HepG2 (cell line): ENCODE results near the gene PIGL. TPM values are rescaled to one million over a fixed set of nuclear protein-coding genes. Genes with fewer than 3 reads are reported as not detected.

ENCODE experiments used
- AGO2 ChIP-seq: fragments of 200-400 bp; formaldehyde crosslinking; optimal IDR thresholded peaks from 2 replicates; pipeline ENCODE3; 2017; ENCODE audit warnings: mild to moderate bottlenecking, low read depth, low read length, moderate library complexity
- BRD4 ChIP-seq: sonication (generic); formaldehyde crosslinking; IDR thresholded peaks from 2 replicates; pipeline ENCODE4 v1.4.0; 2020; ENCODE audit warnings: missing genetic modification reagents
- CHD2 ChIP-seq: IDR thresholded peaks from 2 replicates; pipeline ENCODE4 v1.6.1; 2011; ENCODE audit warnings: low read depth, low read length, improper control_type of control experiment
- FOXP1 ChIP-seq, 2 experiments: fragments of 450-650 bp in 1 of 2; IDR thresholded peaks; 2 replicates each; pipeline ENCODE4 v1.6.1; 2017 to 2018; ENCODE audit warnings: antibody characterized with exemption in 1 of 2
- HDAC1 ChIP-seq: sonication (generic); formaldehyde crosslinking; IDR thresholded peaks from 2 replicates; pipeline ENCODE4 v1.5.1; 2020; ENCODE audit warnings: mild to moderate bottlenecking, missing genetic modification reagents
- HNF4A ChIP-seq: sonication (generic); formaldehyde crosslinking; IDR thresholded peaks from 2 replicates; pipeline ENCODE4 v1.4.0; 2020; ENCODE audit warnings: missing genetic modification reagents
- KAT7 ChIP-seq: IDR thresholded peaks from 2 replicates; pipeline ENCODE4 v1.6.1; 2018; ENCODE audit warnings: borderline replicate concordance, missing compliant biosample characterization
- KLF15 ChIP-seq: sonication (generic); formaldehyde crosslinking; IDR thresholded peaks from 2 replicates; pipeline ENCODE4 v1.8.1; 2023; ENCODE audit warnings: borderline replicate concordance, mild to moderate bottlenecking, inconsistent platforms, missing genetic modification reagents, mixed read lengths
- KMT2A ChIP-seq: sonication (generic); formaldehyde crosslinking; IDR thresholded peaks from 2 replicates; pipeline ENCODE4 v1.4.0; 2020; ENCODE audit warnings: missing genetic modification reagents
- LCORL ChIP-seq, 2 experiments: fragments of 450-650 bp in 1 of 2; sonication (generic) in 1 of 2; formaldehyde crosslinking in 1 of 2; IDR thresholded peaks; 2 replicates each; pipeline versions ENCODE4 v1.5.0 to v1.6.1; 2017 to 2020; ENCODE audit warnings: antibody characterized with exemption in 1 of 2, missing genetic modification reagents in 1 of 2
- NFATC3 ChIP-seq: sonication (generic); formaldehyde crosslinking; IDR thresholded peaks from 2 replicates; pipeline ENCODE4 v1.5.1; 2020; ENCODE audit warnings: mild to moderate bottlenecking, missing genetic modification reagents
- NFIB ChIP-seq: sonication (generic); formaldehyde crosslinking; IDR thresholded peaks from 2 replicates; pipeline ENCODE4 v1.9.0; 2021; ENCODE audit warnings: missing genetic modification reagents, mild to moderate bottlenecking, borderline replicate concordance
- RELA ChIP-seq: sonication (generic); formaldehyde crosslinking; IDR thresholded peaks from 2 replicates; pipeline ENCODE4 v1.4.0; 2020; ENCODE audit warnings: missing genetic modification reagents
- SMARCC2 ChIP-seq: fragments of 450-650 bp; IDR thresholded peaks from 2 replicates; pipeline ENCODE4 v1.6.1; 2017; ENCODE audit warnings: antibody characterized with exemption, mild to moderate bottlenecking
- TAF15 ChIP-seq: fragments of 200-400 bp; formaldehyde crosslinking; IDR thresholded peaks from one replicate; pipeline ENCODE4 v1.6.1; 2018; ENCODE audit warnings: mild to moderate bottlenecking, low read depth, low read length; ENCODE audit not compliant: poor library complexity, severe bottlenecking
- TP53 ChIP-seq: sonication (generic); formaldehyde crosslinking; conservative IDR thresholded peaks from 2 replicates; pipeline ENCODE4 v1.4.0; 2020; ENCODE audit warnings: missing genetic modification reagents
- WIZ ChIP-seq: sonication (generic); formaldehyde crosslinking; IDR thresholded peaks from 2 replicates; pipeline ENCODE4 v1.5.1; 2020; ENCODE audit warnings: mild to moderate bottlenecking, missing genetic modification reagents
- XRCC5 ChIP-seq: fragments of 200-400 bp; formaldehyde crosslinking; optimal IDR thresholded peaks from 2 replicates; pipeline ENCODE3; 2017; ENCODE audit warnings: mild to moderate bottlenecking, low read length
- YEATS2 ChIP-seq: sonication (generic); formaldehyde crosslinking; IDR thresholded peaks from 2 replicates; pipeline ENCODE4 v1.4.0; 2020; ENCODE audit warnings: missing genetic modification reagents, borderline replicate concordance
- ZBTB3 ChIP-seq: sonication (generic); formaldehyde crosslinking; IDR thresholded peaks from 2 replicates; pipeline ENCODE4 v1.4.0; 2020; ENCODE audit warnings: low read depth, mild to moderate bottlenecking, moderate library complexity, missing genetic modification reagents, borderline replicate concordance
- ZBTB7A ChIP-seq: sonication (generic); formaldehyde crosslinking; IDR thresholded peaks from 2 replicates; pipeline ENCODE4 v1.8.0; 2022; ENCODE audit warnings: mild to moderate bottlenecking, missing genetic modification reagents
- ZBTB7B ChIP-seq: sonication (generic); formaldehyde crosslinking; IDR thresholded peaks from 2 replicates; pipeline ENCODE4 v1.4.0; 2020; ENCODE audit warnings: missing genetic modification reagents
- ZFY ChIP-seq: sonication (generic); formaldehyde crosslinking; IDR thresholded peaks from 2 replicates; pipeline ENCODE4 v1.4.0; 2020; ENCODE audit warnings: missing genetic modification reagents
- ZNF20 ChIP-seq: sonication (generic); formaldehyde crosslinking; IDR thresholded peaks from 2 replicates; pipeline ENCODE4 v1.4.0; 2020; ENCODE audit warnings: mild to moderate bottlenecking, moderate library complexity, missing genetic modification reagents
- ZNF512B ChIP-seq: sonication (generic); formaldehyde crosslinking; IDR thresholded peaks from 2 replicates; pipeline ENCODE4 v1.5.1; 2020; ENCODE audit warnings: missing genetic modification reagents, mild to moderate bottlenecking, borderline replicate concordance
- ZNF543 ChIP-seq: sonication (generic); formaldehyde crosslinking; IDR thresholded peaks from 2 replicates; pipeline ENCODE4 v1.4.0; 2020; ENCODE audit warnings: mild to moderate bottlenecking, missing genetic modification reagents
- ZNF570 ChIP-seq: sonication (generic); formaldehyde crosslinking; IDR thresholded peaks from 2 replicates; pipeline ENCODE4 v1.4.0; 2020; ENCODE audit warnings: mild to moderate bottlenecking, missing genetic modification reagents, borderline replicate concordance
- ZNF660 ChIP-seq: sonication (generic); formaldehyde crosslinking; IDR thresholded peaks from 2 replicates; pipeline ENCODE4 v1.5.1; 2020; ENCODE audit warnings: mild to moderate bottlenecking, low read depth, missing genetic modification reagents, borderline replicate concordance
- ZNF83 ChIP-seq: sonication (generic); formaldehyde crosslinking; IDR thresholded peaks from 2 replicates; pipeline ENCODE4 v1.4.0; 2020; ENCODE audit warnings: missing genetic modification reagents, mild to moderate bottlenecking, borderline replicate concordance
- ZZZ3 ChIP-seq: sonication (generic); formaldehyde crosslinking; IDR thresholded peaks from 2 replicates; pipeline ENCODE4 v1.4.0; 2020; ENCODE audit warnings: missing genetic modification reagents, mild to moderate bottlenecking, borderline replicate concordance
- polyA plus RNA-seq, 8 experiments: library from polyadenylated mRNA; depleted of rRNA in 3 of 8; stranded (reverse) in 7 of 8; unstranded in 1 of 8; fragments of >200 nt; fragmentation: Illumina TruSeq in 4 of 8; extraction: Trizol in 4 of 8; gene quantifications; 2 replicates each; pipeline versions ENCODE4 v1.2.1 to v1.2.3, GENCODE V29; 2011 to 2016; ENCODE audit warnings: low read depth in 4 of 8, missing spikeins in 1 of 8, mixed read lengths in 1 of 8; ENCODE audit not compliant: insufficient read depth in 1 of 8
- total RNA-seq, 5 experiments: library from RNA; depleted of rRNA; stranded (reverse); fragments of >200 nt; fragmentation: Illumina TruSeq; extraction: Trizol; gene quantifications; 2 replicates each; pipeline ENCODE4 v1.2.3, GENCODE V29; 2016; ENCODE audit warnings: low read depth in 1 of 5
- TF ChIP-seq, protein P1 (sequence below): IDR thresholded peaks from 2 replicates; pipeline ENCODE4 v1.6.1; 2016

The PIGL gene
- total and polyA plus RNA-seq, 2 of the 13 experiments (the other 11 are each of a cell fraction or from before 2014, with no cell fraction given): 28.5 to 63.8 TPM

- TF ChIP-seq AGO2 (no peak), ZNF20 (CRISPR knock-in tag) (0 out of 2 replicates have a peak, but pooled peaks have one; percentile 22), ZFY (CRISPR knock-in tag) (no peak; the same call in 1 of the 2 replicates), ZNF660 (no peak), KMT2A (CRISPR knock-in tag) (peak; percentile 91), ZNF570 (CRISPR knock-in tag) (no peak), FOXP1 (IDR thresholded peaks at IDR 0.05) (no peak), FOXP1 (CRISPR knock-in tag; IDR thresholded peaks at IDR 0.05) (no peak), HDAC1 (CRISPR knock-in tag) (peak; percentile 67; the same call in 1 of the 2 replicates), ZBTB7A (CRISPR knock-in tag) (no peak), ZNF543 (CRISPR knock-in tag) (no peak), ZBTB7B (CRISPR knock-in tag) (0 out of 2 replicates have a peak, but pooled peaks have one; percentile 29), KLF15 (no peak), SMARCC2 (no peak), BRD4 (CRISPR knock-in tag) (no peak), NFIB (CRISPR knock-in tag) (no peak), LCORL (IDR thresholded peaks at IDR 0.05) (no peak), LCORL (CRISPR knock-in tag; IDR thresholded peaks at IDR 0.05) (peak; percentile 31; the same call in 1 of the 2 replicates), TP53 (CRISPR knock-in tag) (no peak), HNF4A (CRISPR knock-in tag) (peak; percentile 15; the same call in 1 of the 2 replicates), YEATS2 (CRISPR knock-in tag) (peak; percentile 43; the same call in 1 of the 2 replicates), KAT7 (peak; percentile 72; the same call in 1 of the 2 replicates), XRCC5 (no peak), RELA (no peak), TAF15 (no peak), ZBTB3 (CRISPR knock-in tag) (no peak), WIZ (no peak), ZZZ3 (CRISPR knock-in tag) (no peak), ZNF512B (CRISPR knock-in tag) (0 out of 2 replicates have a peak, but pooled peaks have one; percentile 41), ZNF83 (CRISPR knock-in tag) (no peak), CHD2 (peak; percentile 69), NFATC3 (CRISPR knock-in tag) (no peak)
- TF ChIP-seq, protein P1, sequence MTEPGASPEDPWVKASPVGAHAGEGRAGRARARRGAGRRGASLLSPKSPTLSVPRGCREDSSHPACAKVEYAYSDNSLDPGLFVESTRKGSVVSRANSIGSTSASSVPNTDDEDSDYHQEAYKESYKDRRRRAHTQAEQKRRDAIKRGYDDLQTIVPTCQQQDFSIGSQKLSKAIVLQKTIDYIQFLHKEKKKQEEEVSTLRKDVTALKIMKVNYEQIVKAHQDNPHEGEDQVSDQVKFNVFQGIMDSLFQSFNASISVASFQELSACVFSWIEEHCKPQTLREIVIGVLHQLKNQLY: no peak
Measured at GRCh38 chr17:16352303-16352666, 135.3 kb downstream of the PIGL start (continued).
